Measurements from ENCODE around the gene MUC7. TPM values are rescaled to one million over a fixed set of nuclear protein-coding genes. Genes with fewer than 3 reads are reported as not detected.
"Not testable (repeated sequence)": the region's sequence is repeated elsewhere in the genome, so short reads cannot be mapped to it uniquely, and the experiment has no call there.

Gene MUC7
- total RNA-seq, 4 donors from 2014 or later = not detected

DNA sequence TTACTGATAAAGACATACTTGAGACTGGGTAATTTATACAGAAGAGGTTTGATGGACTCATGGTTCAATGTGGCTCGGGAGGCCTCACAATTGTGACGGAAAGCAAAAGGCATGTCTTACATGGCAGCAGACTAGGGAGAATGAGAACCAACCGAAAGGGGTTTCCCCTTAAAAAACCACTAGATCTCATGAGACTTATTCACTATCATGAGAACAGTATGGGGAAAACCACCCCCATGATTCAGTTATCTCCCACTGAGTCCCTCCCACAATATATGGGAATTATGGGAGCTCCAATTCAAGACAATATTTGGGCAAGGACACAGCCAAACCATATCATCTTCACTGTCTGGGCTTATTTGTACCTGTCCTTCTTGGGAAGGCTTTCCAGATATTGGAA is 22.8 kb upstream of the MUC7 start:
- no peaks in the 10 kb centered on the region for H3K9me3 ChIP-seq
- H3K27me3 ChIP-seq = no peaks in the 10 kb centered on the region
- H3K4me1 ChIP-seq = no peaks in the 10 kb centered on the region
- H3K4me3 ChIP-seq = no peak overlapping the region
- no peaks in the 10 kb centered on the region for H3K36me3 ChIP-seq
- no peak for DNase-seq
- no peak overlapping the region for H3K27ac ChIP-seq
- TF ChIP-seq POLR2A (IDR thresholded peaks at IDR 0.05) = no peak
- TF ChIP-seq, protein P1, sequence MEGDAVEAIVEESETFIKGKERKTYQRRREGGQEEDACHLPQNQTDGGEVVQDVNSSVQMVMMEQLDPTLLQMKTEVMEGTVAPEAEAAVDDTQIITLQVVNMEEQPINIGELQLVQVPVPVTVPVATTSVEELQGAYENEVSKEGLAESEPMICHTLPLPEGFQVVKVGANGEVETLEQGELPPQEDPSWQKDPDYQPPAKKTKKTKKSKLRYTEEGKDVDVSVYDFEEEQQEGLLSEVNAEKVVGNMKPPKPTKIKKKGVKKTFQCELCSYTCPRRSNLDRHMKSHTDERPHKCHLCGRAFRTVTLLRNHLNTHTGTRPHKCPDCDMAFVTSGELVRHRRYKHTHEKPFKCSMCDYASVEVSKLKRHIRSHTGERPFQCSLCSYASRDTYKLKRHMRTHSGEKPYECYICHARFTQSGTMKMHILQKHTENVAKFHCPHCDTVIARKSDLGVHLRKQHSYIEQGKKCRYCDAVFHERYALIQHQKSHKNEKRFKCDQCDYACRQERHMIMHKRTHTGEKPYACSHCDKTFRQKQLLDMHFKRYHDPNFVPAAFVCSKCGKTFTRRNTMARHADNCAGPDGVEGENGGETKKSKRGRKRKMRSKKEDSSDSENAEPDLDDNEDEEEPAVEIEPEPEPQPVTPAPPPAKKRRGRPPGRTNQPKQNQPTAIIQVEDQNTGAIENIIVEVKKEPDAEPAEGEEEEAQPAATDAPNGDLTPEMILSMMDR (IDR thresholded peaks at IDR 0.05) = no peak

- H3K27ac ChIP-seq = no peak overlapping the region
- no peak for DNase-seq
- H3K9me3 ChIP-seq = no peaks in the 10 kb centered on the region
- H3K4me3 ChIP-seq = no peak overlapping the region
- no peaks in the 10 kb centered on the region for H3K36me3 ChIP-seq
- H3K4me1 ChIP-seq = no peaks in the 10 kb centered on the region
- no peaks in the 10 kb centered on the region for H3K27me3 ChIP-seq
- no peak for TF ChIP-seq POLR2A (IDR thresholded peaks at IDR 0.05)
- TF ChIP-seq, protein P1 (IDR thresholded peaks at IDR 0.05) = no peak
These were observed 19.1 kb upstream of the MUC7 start for GRCh38 chr4:70452946-70453345.

DNA sequence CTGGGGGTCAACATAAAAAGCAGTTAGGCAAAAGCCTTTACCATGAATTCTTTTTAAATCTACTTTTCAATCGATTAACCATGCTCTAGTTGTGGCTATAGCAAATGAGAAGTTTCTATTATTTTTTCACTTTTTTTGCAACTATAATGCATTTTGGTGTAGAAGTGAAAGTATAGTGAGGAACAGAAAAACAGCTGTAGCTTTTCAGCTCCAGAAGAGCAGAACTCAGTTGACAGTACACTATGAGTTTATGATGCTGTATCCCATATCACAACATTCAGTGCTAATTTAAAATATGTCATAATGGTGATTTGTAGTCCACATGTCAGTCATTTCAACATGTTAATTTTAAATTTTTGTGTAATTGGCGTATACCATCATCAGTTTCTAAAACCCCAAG is 8.7 kb upstream of the MUC7 start:
- no peak for DNase-seq
- H3K4me1 ChIP-seq = no peaks in the 10 kb centered on the region
- no peaks in the 10 kb centered on the region for H3K27me3 ChIP-seq
- TF ChIP-seq, protein P1 (IDR thresholded peaks at IDR 0.05) = no peak
- no peak for TF ChIP-seq POLR2A (IDR thresholded peaks at IDR 0.05)
- no peak overlapping the region for H3K4me3 ChIP-seq
- H3K27ac ChIP-seq = no peak overlapping the region
- no peaks in the 10 kb centered on the region for H3K9me3 ChIP-seq
- no peaks in the 10 kb centered on the region for H3K36me3 ChIP-seq

DNA sequence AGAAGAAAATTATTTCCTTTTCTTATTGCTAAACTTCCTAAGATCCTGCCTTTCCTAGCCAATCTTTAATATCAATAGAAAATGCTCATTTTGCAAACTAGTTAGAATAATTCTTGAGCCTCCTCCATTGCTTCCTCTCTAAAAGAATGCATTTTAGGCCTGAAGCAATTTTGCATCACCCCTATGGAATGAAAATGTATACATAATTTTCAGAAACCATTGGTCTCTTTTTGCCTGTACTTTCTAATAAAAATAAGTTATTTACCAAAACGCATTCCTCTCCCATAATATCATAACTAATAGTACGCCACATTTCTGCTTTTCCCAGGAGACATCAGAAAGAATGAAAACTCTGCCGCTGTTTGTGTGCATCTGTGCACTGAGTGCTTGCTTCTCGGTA is 1.7 kb downstream of the MUC7 start:
- no peaks in the 10 kb centered on the region for H3K27me3 ChIP-seq
- no peak for DNase-seq
- no peaks in the 10 kb centered on the region for H3K4me1 ChIP-seq
- H3K9me3 ChIP-seq = no peaks in the 10 kb centered on the region
- no peak overlapping the region for H3K27ac ChIP-seq
- H3K4me3 ChIP-seq = no peak overlapping the region
- TF ChIP-seq POLR2A (IDR thresholded peaks at IDR 0.05) = no peak
- TF ChIP-seq, protein P1 (IDR thresholded peaks at IDR 0.05) = no peak
- H3K36me3 ChIP-seq = no peaks in the 10 kb centered on the region

GRCh38 chr4:70488748-70489147 is 16.8 kb downstream of the MUC7 start:
- Histone ChIP-seq H3K36me3 (no peaks in the 10 kb centered on the region), H3K27ac (no peak overlapping the region), H3K27me3 (no peaks in the 10 kb centered on the region), H3K4me3 (no peak overlapping the region), H3K4me1 (no peaks in the 10 kb centered on the region), H3K9me3 (no peaks in the 10 kb centered on the region)
- TF ChIP-seq POLR2A (IDR thresholded peaks at IDR 0.05) = no peak
- TF ChIP-seq, protein P1 (IDR thresholded peaks at IDR 0.05) = no peak
- no peak for DNase-seq

- Histone ChIP-seq H3K27ac (no peak overlapping the region), H3K36me3 (no peaks in the 10 kb centered on the region), H3K27me3 (no peaks in the 10 kb centered on the region), H3K9me3 (no peaks in the 10 kb centered on the region), H3K4me1 (no peaks in the 10 kb centered on the region), H3K4me3 (no peak overlapping the region)
- no peak for TF ChIP-seq POLR2A (IDR thresholded peaks at IDR 0.05)
- TF ChIP-seq, protein P1 (IDR thresholded peaks at IDR 0.05) = no peak
- DNase-seq = no peak
These were observed 24.2 kb downstream of the MUC7 start for GRCh38 chr4:70496231-70496630.

DNA sequence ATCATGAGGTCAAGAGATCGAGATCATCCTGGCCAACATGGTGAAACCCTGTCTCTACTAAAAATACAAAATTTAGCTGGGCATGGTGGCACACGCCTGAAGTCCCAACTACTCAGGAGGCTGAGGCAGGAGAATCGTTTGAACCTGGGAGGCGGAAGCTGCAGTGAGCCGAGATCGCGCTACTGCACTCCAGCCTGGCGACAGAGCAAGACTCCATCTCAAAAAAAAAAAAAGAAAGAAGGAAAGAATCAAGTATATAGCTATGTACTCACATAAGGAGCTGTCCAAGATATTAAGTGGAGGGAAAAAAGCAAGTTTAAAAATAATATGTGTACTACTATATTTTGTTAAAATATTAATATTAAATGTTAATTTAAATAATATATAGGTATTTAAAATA is 29.8 kb downstream of the MUC7 start:
- H3K4me3 ChIP-seq, H3K4me1 ChIP-seq, H3K27me3 ChIP-seq, DNase-seq, H3K27ac ChIP-seq, H3K9me3 ChIP-seq, H3K36me3 ChIP-seq: not testable (repeated sequence)

Measured in Peyer's patch (tissue), 4 donors.